ENCODE results near the gene NDST1.
"Not testable (repeated sequence)": the region's sequence is repeated elsewhere in the genome, so short reads cannot be mapped to it uniquely, and the experiment has no call there.

Gene NDST1

DNA sequence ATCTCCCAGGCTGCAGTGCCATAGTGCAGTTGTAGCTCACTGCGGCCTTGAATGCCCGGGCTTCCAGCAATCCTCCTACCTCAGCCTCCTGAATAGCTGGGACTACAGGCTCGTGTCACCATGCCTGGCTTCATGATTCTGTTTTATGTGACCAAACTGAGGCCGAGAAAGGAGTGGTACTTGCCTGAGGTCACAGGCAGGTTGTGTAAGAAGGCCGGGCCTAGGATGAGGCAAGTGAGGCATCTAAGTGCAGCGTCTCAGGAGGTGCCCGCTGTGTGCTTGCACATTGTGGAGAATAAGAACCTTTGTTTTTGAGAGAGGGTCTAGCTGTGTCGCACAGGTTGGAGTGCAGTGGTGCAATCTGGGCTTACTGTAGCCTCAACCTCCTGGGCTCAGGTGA is 2.1 kb upstream of the NDST1 start:
- H3K27ac ChIP-seq: peak overlapping the region; percentile 72

GRCh38 chr5:150506571-150507473 is 1.1 kb upstream of the NDST1 start:
- no peak for DNase-seq (ENCODE audit: low read depth, low spot score)
- H3K27ac ChIP-seq: peak overlapping the region; percentile 72

More for the DNA sequence above, 2.1 kb upstream of the NDST1 start:
- DNase-seq (ENCODE audit: low read depth, low spot score): no peak

- no peak for DNase-seq (ENCODE audit: low read depth, low spot score)
- peak overlapping the region; percentile 72 for H3K27ac ChIP-seq
These were observed 328 bp downstream of the NDST1 start for GRCh38 chr5:150508277-150508640.

- no peak for DNase-seq (ENCODE audit: low read depth, low spot score)
- H3K27ac ChIP-seq: peak overlapping the region; percentile 72
These were observed 897 bp downstream of the NDST1 start for GRCh38 chr5:150508828-150509227.

- H3K27ac ChIP-seq: peak overlapping the region; percentile 72
These were observed 2.1 kb downstream of the NDST1 start for GRCh38 chr5:150509992-150510391.

GRCh38 chr5:150510460-150511263 is 2.7 kb downstream of the NDST1 start:
- peak overlapping the region; percentile 72 for H3K27ac ChIP-seq
- DNase-seq (ENCODE audit: low read depth, low spot score): no peak

More at GRCh38 chr5:150509992-150510391, 2.1 kb downstream of the NDST1 start:
- no peak for DNase-seq (ENCODE audit: low read depth, low spot score)

DNA sequence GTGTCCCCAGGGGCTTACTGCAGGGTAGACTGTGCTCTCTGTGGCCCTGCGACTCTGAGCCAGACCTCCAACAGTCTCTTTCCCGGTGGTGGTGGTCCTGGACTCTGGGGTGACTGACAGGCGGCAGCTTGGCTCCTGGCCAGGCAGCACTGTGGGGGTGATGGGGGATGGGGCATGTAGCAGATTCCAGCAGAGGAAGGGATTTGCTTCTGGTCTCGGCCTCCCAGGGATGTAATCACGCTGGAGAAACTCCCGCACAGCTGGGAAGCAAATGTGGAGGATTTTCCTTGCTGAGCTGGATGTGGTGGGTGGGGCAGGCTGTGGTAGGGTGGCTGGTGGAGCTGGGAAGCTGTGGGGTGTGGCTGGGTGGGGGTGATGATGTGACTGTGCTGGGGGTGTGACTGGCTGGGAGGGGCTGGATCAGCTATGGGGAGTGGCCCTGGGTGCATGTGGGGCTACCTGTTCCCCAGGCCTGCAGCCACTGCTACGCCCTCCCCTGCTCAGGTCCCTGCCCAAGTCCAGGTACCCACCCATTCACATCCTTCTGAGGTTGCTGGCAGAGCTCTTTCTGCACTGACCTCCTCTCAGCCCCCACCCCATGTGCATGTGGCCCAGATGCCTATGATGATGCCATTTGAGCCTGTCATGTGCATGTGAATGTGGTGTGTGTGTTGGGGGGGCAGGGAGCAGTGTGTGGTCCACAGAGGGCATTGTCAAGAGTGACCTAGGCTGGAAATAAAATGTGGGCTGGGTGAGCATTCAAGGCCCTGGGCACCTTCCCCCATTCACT is 3.8 kb downstream of the NDST1 start:
- H3K27ac ChIP-seq: peak overlapping the region; percentile 72
- DNase-seq (ENCODE audit: low read depth, low spot score): peak; percentile 57

DNA sequence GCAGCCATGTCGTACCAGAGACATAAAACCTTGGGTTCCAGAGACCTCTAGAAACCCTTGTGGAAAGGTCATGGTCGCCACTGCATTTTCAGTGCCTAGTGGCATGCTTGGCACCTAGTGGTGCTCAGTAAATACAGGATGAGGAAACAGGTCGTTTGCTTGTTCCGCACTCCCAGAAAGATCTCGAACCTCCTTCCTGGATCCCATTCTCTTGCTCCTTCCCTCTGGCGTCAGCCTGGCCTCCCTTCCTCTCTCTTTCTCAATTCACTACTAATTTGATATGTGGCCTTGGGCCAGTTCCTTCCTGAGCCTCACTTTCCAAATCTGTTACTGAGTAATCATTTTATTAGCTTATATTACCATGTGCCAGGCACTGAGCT is 4.4 kb downstream of the NDST1 start:
- peak overlapping the region; percentile 72 for H3K27ac ChIP-seq
- no peak for DNase-seq (ENCODE audit: low read depth, low spot score)

- H3K27ac ChIP-seq: peak overlapping the region; percentile 80
- DNase-seq (ENCODE audit: low read depth, low spot score): no peak
These were observed 5.7 kb downstream of the NDST1 start for GRCh38 chr5:150513375-150514309.

- H3K27ac ChIP-seq: peak overlapping the region; percentile 80
- DNase-seq (ENCODE audit: low read depth, low spot score): no peak
These were observed 6.8 kb downstream of the NDST1 start for GRCh38 chr5:150514708-150515211.

DNA sequence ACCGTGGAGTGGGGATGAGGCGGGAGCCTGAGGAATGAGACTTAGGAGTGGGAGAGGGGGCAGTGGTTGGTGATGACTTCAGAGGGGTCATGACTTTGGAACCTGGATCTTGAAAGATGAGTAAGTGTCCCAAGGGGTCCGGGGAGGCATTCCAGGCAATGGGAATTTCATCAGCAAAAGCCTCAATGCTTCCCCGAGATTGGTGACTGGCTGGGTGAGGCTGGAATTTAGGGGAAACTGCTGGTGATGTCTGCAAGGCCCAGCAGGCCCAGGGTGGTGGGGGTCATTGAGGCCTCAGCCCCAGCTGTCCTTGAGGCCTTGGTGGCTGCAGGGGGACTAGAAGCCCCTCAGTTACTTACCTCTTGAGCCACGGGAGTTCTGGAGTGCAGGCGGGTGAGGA is 7.5 kb downstream of the NDST1 start:
- DNase-seq (ENCODE audit: low read depth, low spot score): no peak
- peak overlapping the region; percentile 80 for H3K27ac ChIP-seq

DNA sequence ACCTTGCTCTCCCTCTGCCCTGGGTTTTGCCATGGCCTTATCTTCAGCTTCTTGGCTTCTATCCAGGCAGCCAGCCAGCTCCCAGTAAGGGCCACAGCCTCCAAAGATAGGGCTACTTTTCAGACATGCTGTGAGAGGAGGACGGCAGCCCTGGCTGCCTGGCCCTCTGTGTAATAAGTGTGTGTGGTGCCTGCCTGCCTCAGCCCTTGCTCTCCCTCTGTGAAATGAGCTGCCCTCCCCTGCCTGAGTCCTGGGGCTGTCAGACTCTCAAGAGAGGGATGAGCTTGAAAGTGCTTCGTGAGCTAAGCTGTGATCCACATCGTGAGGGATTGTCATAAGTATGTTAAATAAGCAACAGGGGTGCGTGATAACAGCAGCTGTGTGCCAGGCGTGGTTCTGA is 8.1 kb downstream of the NDST1 start:
- no peak for DNase-seq (ENCODE audit: low read depth, low spot score)
- H3K27ac ChIP-seq: peak overlapping the region; percentile 80

DNA sequence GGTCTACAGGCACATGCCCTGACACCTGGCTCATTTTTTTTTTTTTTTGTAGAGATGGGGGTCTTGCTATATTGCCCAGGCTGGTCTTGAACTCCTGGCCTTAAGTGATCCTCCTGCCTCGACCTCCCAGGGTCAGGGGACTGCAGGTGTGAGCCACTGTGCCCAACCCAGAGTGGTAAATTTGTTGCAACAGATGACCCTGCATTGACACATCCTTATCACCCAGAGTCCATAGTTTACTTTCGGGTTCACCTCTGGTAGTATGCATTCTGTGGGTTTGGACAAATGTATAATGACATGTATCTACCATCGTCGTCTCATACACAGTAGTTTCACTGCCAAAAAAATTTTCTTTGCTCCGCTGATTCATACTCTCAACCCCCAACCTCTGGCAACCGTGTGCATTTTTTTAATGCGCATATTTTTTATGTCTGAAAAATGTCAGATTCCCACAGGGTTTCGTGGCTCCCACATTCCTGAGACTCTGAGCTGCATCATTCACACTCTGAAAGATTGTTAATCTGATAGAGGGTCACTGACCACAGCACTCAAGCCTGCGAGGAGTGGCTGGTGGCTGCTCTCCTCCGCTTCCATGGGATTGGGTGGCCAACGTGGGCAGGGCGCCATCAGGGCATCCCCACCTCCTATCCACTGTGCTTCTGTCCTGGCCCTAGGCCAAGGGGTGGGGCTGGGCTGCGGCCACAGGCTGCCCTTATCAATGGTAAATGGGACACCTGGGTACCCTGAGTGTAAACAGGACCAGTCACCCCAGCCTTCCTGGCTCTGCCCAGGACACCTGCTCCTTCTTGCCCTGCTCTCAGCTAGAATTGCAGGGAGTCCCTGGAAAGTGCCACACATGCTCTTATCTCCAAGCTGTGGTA is 9.6 kb downstream of the NDST1 start:
- H3K27ac ChIP-seq: peak overlapping the region; percentile 80
- no peak for DNase-seq (ENCODE audit: low read depth, low spot score)

GRCh38 chr5:150518712-150519559 is 11.0 kb downstream of the NDST1 start:
- not testable (repeated sequence) for DNase-seq (ENCODE audit: low read depth, low spot score); H3K27ac ChIP-seq

GRCh38 chr5:150519560-150519945 is 11.6 kb downstream of the NDST1 start:
- H3K27ac ChIP-seq: no peak overlapping the region
- no peak for DNase-seq (ENCODE audit: low read depth, low spot score)

DNA sequence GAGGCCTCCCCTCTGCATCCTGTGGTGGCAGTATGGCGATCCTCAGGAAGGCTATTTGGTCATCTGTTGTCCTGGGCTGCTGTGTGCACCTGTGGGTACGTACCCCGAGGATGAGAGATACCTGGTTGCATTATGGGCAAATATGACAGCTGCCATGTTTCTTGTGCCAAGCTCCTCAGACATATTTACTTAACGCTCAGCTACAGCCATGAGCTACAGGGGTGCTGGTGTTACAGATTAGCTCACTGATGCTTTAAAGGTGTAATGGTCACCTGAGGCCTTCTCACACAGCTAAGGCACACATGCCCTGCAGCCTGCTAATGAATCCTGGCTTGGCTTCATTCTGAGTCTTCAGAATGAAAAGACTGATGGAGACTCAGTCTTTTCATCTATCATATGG is 12.0 kb downstream of the NDST1 start:
- DNase-seq (ENCODE audit: low read depth, low spot score): no peak
- no peak overlapping the region for H3K27ac ChIP-seq

- DNase-seq (ENCODE audit: low read depth, low spot score): no peak
- H3K27ac ChIP-seq: peak overlapping the region; percentile 18
These were observed 13.0 kb downstream of the NDST1 start for GRCh38 chr5:150520747-150521521.
